ENCODE data around the gene LIN37. TPM values are rescaled to one million over a fixed set of nuclear protein-coding genes. Genes with fewer than 3 reads are reported as not detected.
A peak's percentile ranks its signal among the peaks of the same experiment; 100 is the strongest.

LIN37 gene
- total RNA-seq: 10 to 100 TPM in 3 of 4 donors, 1 to 10 TPM in 1; 6.8 to 31.6 (median 16.9) TPM

- intact Hi-C loops (cut with DNase I; ENCODE audit: low total_unique reads): no loop called here
- DNase-seq: peak; percentile 98 to 100
- peak within 1 kb of the TSS; percentile 80 to 88 for H3K27ac ChIP-seq
- no peaks in the 10 kb centered on the region for H3K9me3 ChIP-seq
- H3K4me3 ChIP-seq: peak within 1 kb of the TSS; percentile 88
- peaks cover 6 to 23% of the 10 kb centered on the region in 2 donors for H3K4me1 ChIP-seq
- H3K36me3 ChIP-seq: no peaks in the 10 kb centered on the region
- TF ChIP-seq, protein P1, sequence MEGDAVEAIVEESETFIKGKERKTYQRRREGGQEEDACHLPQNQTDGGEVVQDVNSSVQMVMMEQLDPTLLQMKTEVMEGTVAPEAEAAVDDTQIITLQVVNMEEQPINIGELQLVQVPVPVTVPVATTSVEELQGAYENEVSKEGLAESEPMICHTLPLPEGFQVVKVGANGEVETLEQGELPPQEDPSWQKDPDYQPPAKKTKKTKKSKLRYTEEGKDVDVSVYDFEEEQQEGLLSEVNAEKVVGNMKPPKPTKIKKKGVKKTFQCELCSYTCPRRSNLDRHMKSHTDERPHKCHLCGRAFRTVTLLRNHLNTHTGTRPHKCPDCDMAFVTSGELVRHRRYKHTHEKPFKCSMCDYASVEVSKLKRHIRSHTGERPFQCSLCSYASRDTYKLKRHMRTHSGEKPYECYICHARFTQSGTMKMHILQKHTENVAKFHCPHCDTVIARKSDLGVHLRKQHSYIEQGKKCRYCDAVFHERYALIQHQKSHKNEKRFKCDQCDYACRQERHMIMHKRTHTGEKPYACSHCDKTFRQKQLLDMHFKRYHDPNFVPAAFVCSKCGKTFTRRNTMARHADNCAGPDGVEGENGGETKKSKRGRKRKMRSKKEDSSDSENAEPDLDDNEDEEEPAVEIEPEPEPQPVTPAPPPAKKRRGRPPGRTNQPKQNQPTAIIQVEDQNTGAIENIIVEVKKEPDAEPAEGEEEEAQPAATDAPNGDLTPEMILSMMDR (IDR thresholded peaks at IDR 0.05): peak in 2 of 4 experiments; percentile 43 to 50
- TF ChIP-seq POLR2A (IDR thresholded peaks at IDR 0.05): peak; percentile 91 to 96
- no peaks in the 10 kb centered on the region for H3K27me3 ChIP-seq
Measured at GRCh38 chr19:35748106-35749020, at the start of gene LIN37. TSS of gene LIN37 (plus strand) at chr19:35748576. CDS start at chr19:35748725, 149 bp downstream.

- TF ChIP-seq, protein P1 (IDR thresholded peaks at IDR 0.05): no peak
- TF ChIP-seq POLR2A (IDR thresholded peaks at IDR 0.05): no peak
- peak overlapping the region; percentile 45 to 51 for H3K4me3 ChIP-seq
- no peaks in the 10 kb centered on the region for H3K27me3 ChIP-seq
- no peaks in the 10 kb centered on the region for H3K9me3 ChIP-seq
- intact Hi-C loops (cut with DNase I; ENCODE audit: low total_unique reads): no loop called here
- no peaks in the 10 kb centered on the region for H3K4me1 ChIP-seq
- DNase-seq: peak; percentile 92 to 96
- H3K36me3 ChIP-seq: no peaks in the 10 kb centered on the region
- H3K27ac ChIP-seq: peak overlapping the region in 1 of 2 donors; percentile 43
Measured at GRCh38 chr19:35702223-35703012, 46.0 kb upstream of the LIN37 start.

DNA sequence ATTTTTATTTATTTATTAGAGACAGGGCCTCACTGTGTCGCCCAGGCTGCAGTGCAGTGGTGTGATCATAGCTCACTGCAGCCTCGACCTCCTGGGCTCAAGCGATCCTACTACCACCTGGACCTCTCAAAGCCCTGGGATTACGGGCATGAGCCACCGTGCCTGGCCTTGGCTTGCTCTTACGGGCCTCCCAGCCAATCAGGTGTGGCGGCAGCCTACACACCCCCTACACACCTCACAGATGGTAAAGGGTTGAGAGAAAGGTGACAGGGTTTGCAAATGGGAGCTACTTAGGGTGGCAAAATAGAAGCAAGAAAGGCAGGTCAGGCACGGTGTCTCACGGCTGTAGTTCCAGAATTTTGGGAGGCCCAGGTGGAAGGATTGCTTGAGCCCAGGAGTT is 45.0 kb upstream of the LIN37 start:
- TF ChIP-seq POLR2A (IDR thresholded peaks at IDR 0.05): no peak
- TF ChIP-seq, protein P1 (IDR thresholded peaks at IDR 0.05): no peak
- DNase-seq: no peak
- no peaks in the 10 kb centered on the region for H3K36me3 ChIP-seq
- intact Hi-C loops (cut with DNase I; ENCODE audit: low total_unique reads): no loop called here
- no peak overlapping the region for H3K27ac ChIP-seq
- no peaks in the 10 kb centered on the region for H3K9me3 ChIP-seq
- no peak overlapping the region for H3K4me3 ChIP-seq
- no peaks in the 10 kb centered on the region for H3K4me1 ChIP-seq
- H3K27me3 ChIP-seq: no peaks in the 10 kb centered on the region

DNA sequence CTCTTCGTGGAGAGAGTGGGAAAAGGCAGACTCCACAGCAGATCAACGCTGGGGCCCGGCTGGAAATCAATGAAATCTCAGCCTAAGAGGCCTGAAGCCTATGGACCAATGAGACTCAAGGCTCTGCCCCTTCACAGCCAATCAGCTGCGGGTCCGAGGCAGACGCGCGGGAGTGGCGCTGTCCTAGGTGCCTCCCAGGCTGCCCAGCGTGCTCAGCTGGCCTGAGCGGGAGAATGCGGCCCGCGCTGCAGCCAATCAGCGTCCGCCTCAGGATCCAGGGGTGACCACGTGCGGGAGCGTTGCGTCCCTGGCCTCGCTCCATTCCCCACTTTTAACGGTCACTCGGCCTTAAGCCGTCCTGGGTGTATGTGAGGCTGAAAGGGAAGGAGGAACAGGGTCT is 44.2 kb upstream of the LIN37 start, which contains the start of gene ZBTB32:
Gene ZBTB32, plus strand, starts transcription at position 341 of the 400 bp plus-strand sequence. CDS start 10,069 bp downstream, outside the sequence.
- Histone ChIP-seq H3K36me3 (no peaks in the 10 kb centered on the region), H3K27me3 (no peaks in the 10 kb centered on the region), H3K4me1 (no peaks in the 10 kb centered on the region), H3K9me3 (no peaks in the 10 kb centered on the region), H3K4me3 (no peak within 1 kb of the TSS), H3K27ac (no peak within 1 kb of the TSS)
- no peak for DNase-seq
- no peak for TF ChIP-seq POLR2A (IDR thresholded peaks at IDR 0.05)
- TF ChIP-seq, protein P1 (IDR thresholded peaks at IDR 0.05): no peak
- intact Hi-C loops (cut with DNase I; ENCODE audit: low total_unique reads): no loop called here
